ENCODE data around the gene SLC66A2.

- no peak for TF ChIP-seq CTCF (IDR thresholded peaks at IDR 0.05)
- TF ChIP-seq POLR2AphosphoS5 (IDR thresholded peaks at IDR 0.05): no peak
- no peak for TF ChIP-seq POLR2A (IDR thresholded peaks at IDR 0.05)
- no peak for TF ChIP-seq EP300 (IDR thresholded peaks at IDR 0.05; ENCODE audit: low read depth)
Measured at GRCh38 chr18:79883461-79884293, 67.8 kb downstream of the SLC66A2 start.

All from transverse colon (tissue), 4 donors.